Activated B cell treated with CpG ODN at 0.5 μM for 24 hours (primary cell): Measurements from ENCODE around the gene ACP3. TPM values are rescaled to one million over a fixed set of nuclear protein-coding genes. Genes with fewer than 3 reads are reported as not detected.

Experiments
- ATAC-seq: fragments of 200-7000 bp; cut with Tn5 transposase; one replicate; pipeline ENCODE4 v1.10.0; 2021; ENCODE audit warnings: low read depth, mild to moderate bottlenecking, moderate library complexity
- CTCF ChIA-PET: fragments of 350-600 bp; sonication (Branson Sonifier 250); formaldehyde crosslinking; loops from one replicate; lab custom pipeline; 2021; ENCODE audit warnings: antibody characterized with exemption; lab: Charles Lee
- POLR2A ChIA-PET: fragments of 350-600 bp; sonication (Branson Sonifier 250); formaldehyde crosslinking; loops from one replicate; lab custom pipeline; 2021; ENCODE audit warnings: antibody characterized with exemption; lab: Charles Lee
- DNase-seq: peaks from one replicate; pipeline ENCODE4 v3.0.0; 2022
- H3K27ac Mint-ChIP-seq: one replicate; pipeline ENCODE4 v1.8.0; 2020; ENCODE audit warnings: mixed read lengths
- H3K27me3 Mint-ChIP-seq: one replicate; pipeline ENCODE4 v1.8.0; 2021; ENCODE audit warnings: mixed read lengths
- H3K36me3 Mint-ChIP-seq: one replicate; pipeline ENCODE4 v1.8.0; 2021; ENCODE audit warnings: low read depth, mixed read lengths
- H3K4me1 Mint-ChIP-seq: one replicate; pipeline ENCODE4 v1.8.0; 2021; ENCODE audit warnings: mixed read lengths
- H3K4me3 Mint-ChIP-seq: one replicate; pipeline ENCODE4 v1.8.0; 2020; ENCODE audit warnings: mild to moderate bottlenecking, mixed read lengths
- H3K9me3 Mint-ChIP-seq: one replicate; pipeline ENCODE4 v1.8.0; 2020; ENCODE audit warnings: mixed read lengths
- intact Hi-C: fragments of 100-400 bp; cut with micrococcal nuclease; formaldehyde crosslinking; loops from one replicate; pipeline ENCODE4 v1.15.1; 2024
- total RNA-seq: library from RNA; stranded (reverse); gene quantifications from 2 replicates; pipeline ENCODE4 v1.2.3, GENCODE V29; 2022
- TF ChIP-seq, protein P1 (sequence below): fragments of 200-600 bp; IDR thresholded peaks from one replicate; pipeline ENCODE4 v1.8.0; 2022; ENCODE audit warnings: antibody characterized with exemption, mild to moderate bottlenecking

Gene ACP3
- total RNA-seq, 1 donor from 2014 or later: 0.84 TPM

GRCh38 chr3:132288357-132288756, 28.9 kb upstream of the ACP3 start:
- ChIA-PET CTCF (no interaction called here), POLR2A (no interaction called here)
- Mint-ChIP-seq H3K27me3 (no peaks in the 10 kb centered on the region), H3K9me3 (no peaks in the 10 kb centered on the region), H3K27ac (no peak overlapping the region), H3K4me3 (no peak overlapping the region), H3K36me3 (no peaks in the 10 kb centered on the region), H3K4me1 (no peaks in the 10 kb centered on the region)
- intact Hi-C loops: no loop called here
- ATAC-seq: no peak
- TF ChIP-seq, protein P1, sequence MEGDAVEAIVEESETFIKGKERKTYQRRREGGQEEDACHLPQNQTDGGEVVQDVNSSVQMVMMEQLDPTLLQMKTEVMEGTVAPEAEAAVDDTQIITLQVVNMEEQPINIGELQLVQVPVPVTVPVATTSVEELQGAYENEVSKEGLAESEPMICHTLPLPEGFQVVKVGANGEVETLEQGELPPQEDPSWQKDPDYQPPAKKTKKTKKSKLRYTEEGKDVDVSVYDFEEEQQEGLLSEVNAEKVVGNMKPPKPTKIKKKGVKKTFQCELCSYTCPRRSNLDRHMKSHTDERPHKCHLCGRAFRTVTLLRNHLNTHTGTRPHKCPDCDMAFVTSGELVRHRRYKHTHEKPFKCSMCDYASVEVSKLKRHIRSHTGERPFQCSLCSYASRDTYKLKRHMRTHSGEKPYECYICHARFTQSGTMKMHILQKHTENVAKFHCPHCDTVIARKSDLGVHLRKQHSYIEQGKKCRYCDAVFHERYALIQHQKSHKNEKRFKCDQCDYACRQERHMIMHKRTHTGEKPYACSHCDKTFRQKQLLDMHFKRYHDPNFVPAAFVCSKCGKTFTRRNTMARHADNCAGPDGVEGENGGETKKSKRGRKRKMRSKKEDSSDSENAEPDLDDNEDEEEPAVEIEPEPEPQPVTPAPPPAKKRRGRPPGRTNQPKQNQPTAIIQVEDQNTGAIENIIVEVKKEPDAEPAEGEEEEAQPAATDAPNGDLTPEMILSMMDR: no peak
- DNase-seq: no peak

GRCh38 chr3:132289316-132289715, 27.9 kb upstream of the ACP3 start:
- H3K9me3 Mint-ChIP-seq: no peaks in the 10 kb centered on the region
- intact Hi-C loops: no loop called here
- H3K36me3 Mint-ChIP-seq: no peaks in the 10 kb centered on the region
- POLR2A ChIA-PET: no interaction called here
- ATAC-seq (no peak), DNase-seq (no peak)
- H3K27ac Mint-ChIP-seq: no peak overlapping the region
- no peak overlapping the region for H3K4me3 Mint-ChIP-seq
- H3K27me3 Mint-ChIP-seq: no peaks in the 10 kb centered on the region
- TF ChIP-seq, protein P1: no peak
- H3K4me1 Mint-ChIP-seq: no peaks in the 10 kb centered on the region
- CTCF ChIA-PET: no interaction called here

GRCh38 chr3:132290833-132291232, 26.4 kb upstream of the ACP3 start:
- POLR2A ChIA-PET: no interaction called here
- TF ChIP-seq, protein P1: no peak
- intact Hi-C loops: no loop called here
- H3K27me3 Mint-ChIP-seq: no peaks in the 10 kb centered on the region
- H3K27ac Mint-ChIP-seq: no peak overlapping the region
- CTCF ChIA-PET: no interaction called here
- no peaks in the 10 kb centered on the region for H3K36me3 Mint-ChIP-seq
- DNase-seq: no peak
- no peak for ATAC-seq
- no peaks in the 10 kb centered on the region for H3K4me1 Mint-ChIP-seq
- peaks cover 2% of the 10 kb centered on the region for H3K9me3 Mint-ChIP-seq
- H3K4me3 Mint-ChIP-seq: no peak overlapping the region

- ChIA-PET CTCF (no interaction called here), POLR2A (no interaction called here)
- Mint-ChIP-seq H3K4me1 (no peaks in the 10 kb centered on the region), H3K36me3 (no peaks in the 10 kb centered on the region), H3K27ac (no peak overlapping the region), H3K27me3 (no peaks in the 10 kb centered on the region), H3K9me3 (peaks cover 2% of the 10 kb centered on the region), H3K4me3 (no peak overlapping the region)
- DNase-seq: no peak
- no peak for ATAC-seq
- intact Hi-C loops: no loop called here
- TF ChIP-seq, protein P1: no peak
Measured at GRCh38 chr3:132292042-132292441, 25.2 kb upstream of the ACP3 start.

DNA sequence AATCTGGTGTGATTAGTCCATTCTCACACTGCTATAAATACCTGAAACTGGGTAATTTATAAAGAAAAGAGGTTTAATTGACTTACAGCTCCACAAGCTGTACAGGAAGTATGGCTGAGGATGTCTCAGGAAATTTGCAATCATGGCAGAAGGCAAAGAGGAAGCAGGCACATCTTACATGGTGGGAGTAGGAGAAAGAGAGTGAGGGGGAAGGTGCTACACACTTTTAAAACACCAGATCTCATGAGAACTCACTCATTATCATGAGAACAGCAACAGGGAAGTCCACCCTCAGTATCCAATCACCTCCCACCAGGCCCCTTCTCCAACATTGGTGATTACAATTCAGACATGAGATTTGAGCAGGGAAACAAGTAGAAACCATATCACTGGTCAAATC, 24.0 kb upstream of the ACP3 start:
- ATAC-seq (no peak), DNase-seq (no peak)
- TF ChIP-seq, protein P1: no peak
- intact Hi-C loops: no loop called here
- Mint-ChIP-seq H3K27me3 (no peaks in the 10 kb centered on the region), H3K27ac (no peak overlapping the region), H3K4me1 (no peaks in the 10 kb centered on the region), H3K4me3 (no peak overlapping the region), H3K36me3 (no peaks in the 10 kb centered on the region), H3K9me3 (peaks cover 2% of the 10 kb centered on the region)
- ChIA-PET CTCF (no interaction called here), POLR2A (no interaction called here)
